Measurements from ENCODE around the gene ZNF410.
"Not testable (repeated sequence)": the region's sequence is repeated elsewhere in the genome, so short reads cannot be mapped to it uniquely, and the experiment has no call there.

DNA sequence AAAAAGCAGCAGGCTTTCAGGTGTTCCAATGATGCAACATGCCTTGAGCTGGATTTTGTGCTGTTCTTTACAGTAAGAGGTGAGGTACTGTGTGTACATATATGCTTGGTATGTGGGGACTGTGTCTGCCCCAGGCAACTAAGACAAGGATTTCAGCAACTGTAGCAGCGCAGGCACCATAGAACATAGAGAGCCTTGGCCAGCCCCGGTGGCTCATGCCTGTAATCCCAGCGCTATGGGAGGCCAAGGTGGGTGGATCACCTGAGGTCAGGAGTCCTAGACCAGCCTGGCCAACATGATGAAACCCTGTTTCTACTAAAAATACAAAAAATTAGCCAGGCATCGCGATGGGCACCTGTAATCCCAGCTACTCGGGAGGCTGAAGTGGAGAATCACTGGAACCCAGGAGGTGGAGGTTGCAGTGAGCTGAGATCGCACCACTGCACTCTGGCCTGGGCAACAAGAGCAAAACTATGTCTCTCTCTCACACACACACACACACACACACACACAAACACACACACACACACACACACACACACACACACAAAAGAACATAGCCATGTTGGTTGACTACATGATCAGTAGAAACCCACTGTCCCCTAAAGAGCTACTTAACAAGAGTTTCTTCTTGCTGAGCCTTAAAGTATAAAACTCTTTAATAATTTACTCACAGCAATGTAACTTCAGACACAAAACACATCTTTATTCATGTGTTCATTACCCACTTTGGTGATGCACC lies 48.2 kb upstream of the ZNF410 start:
- not testable (repeated sequence) for TF ChIP-seq POLR2A (IDR thresholded peaks at IDR 0.05; ENCODE audit: low read length); GATA1 (IDR thresholded peaks at IDR 0.05; ENCODE audit: low read depth, low read length)

Data from erythroblast (primary cell).